GM18868 (cell line): Measurements from ENCODE around the gene INTS4.
"Not testable (repeated sequence)": the region's sequence is repeated elsewhere in the genome, so short reads cannot be mapped to it uniquely, and the experiment has no call there.

Experiments used
- ATAC-seq: cut with Tn5 transposase; IDR thresholded peaks from one replicate; pipeline ENCODE4 v1.9.1; 2021; ENCODE audit warnings: mild to moderate bottlenecking, moderate library complexity; ENCODE audit not compliant: unreplicated experiment

Gene INTS4

DNA sequence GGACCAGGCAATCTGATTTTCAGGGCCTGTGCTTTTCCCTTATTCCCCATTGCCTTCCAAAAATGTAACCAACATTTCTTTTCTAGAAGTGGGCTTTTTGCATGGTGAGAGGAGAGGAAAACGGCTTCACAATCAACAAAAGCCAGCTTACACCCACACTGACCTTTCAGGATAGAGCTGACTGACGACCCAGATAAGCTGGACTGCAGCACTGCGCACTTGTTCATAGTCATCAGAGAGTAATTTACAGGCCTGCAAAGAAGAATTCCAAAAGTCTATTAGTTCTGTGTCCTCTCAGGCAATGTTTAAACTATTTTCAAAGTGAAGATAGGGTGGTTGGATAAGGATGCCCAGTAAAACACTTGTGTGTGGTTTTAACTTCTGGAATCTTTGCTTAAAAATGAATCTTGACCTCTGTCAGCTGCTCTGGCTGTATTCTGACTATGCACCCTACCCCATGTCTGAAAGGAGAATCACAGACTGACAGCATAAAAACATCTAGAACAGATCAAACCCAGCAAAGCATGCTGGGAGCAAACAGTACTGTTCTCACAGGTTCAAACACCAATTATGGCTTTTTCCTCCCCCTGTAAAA, 35.8 kb downstream of the INTS4 start:
- not testable (repeated sequence) for ATAC-seq

DNA sequence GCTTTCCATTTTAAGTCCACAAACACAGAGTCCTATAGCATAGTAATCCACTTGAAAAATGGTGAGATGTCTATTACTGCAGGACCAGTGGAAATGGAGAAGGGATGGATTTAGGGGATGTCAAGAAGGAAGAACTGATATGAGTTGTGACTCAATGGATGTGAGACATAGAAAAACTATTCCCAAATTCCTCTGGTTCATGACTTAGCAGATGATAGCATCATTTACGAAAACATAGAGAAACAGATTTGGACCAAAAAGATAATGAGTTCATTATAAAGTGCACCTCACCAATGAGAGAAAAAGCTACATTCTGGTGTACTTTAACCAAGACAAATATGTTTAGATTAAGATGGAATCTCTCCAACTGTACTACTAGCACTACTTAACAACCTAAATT, 51.2 kb downstream of the INTS4 start:
- ATAC-seq: not testable (repeated sequence)

DNA sequence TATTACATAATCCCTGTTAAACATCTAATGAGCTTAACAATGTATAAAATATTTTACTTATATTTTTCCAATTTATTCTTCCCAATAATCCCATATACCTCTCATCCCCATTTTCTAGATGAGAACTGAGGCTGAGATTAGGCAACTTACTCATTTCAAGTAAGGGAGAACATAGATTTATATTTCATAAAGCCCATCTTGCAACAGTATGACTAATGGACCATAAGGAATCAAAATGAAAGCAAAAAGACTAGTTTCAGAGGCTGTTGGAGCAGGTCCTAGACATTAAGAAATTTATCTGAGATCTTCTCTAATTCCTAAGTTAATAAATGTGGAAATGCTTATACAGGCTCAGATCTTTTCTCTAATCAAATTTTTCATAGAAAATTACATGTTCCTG, 52.0 kb downstream of the INTS4 start:
- ATAC-seq: not testable (repeated sequence)

DNA sequence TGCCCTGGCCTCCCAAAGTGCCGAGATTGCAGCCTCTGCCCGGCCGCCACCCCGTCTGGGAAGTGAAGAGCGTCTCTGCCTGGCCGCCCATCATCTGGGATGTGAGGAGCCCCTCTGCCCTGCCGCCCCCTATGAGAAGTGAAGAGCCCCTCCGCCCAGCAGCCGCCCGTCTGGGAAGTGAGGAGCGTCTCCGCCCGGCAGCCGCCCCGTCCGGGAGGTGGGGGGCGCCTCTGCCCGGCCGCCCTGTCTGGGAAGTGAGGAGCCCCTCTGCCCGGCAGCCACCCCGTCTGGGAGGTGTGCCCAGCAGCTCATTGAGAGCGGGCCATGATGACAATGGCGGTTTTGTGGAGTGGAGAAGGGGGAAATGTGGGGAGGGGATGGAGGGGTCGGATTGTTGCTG, 60.9 kb downstream of the INTS4 start:
- not testable (repeated sequence) for ATAC-seq

DNA sequence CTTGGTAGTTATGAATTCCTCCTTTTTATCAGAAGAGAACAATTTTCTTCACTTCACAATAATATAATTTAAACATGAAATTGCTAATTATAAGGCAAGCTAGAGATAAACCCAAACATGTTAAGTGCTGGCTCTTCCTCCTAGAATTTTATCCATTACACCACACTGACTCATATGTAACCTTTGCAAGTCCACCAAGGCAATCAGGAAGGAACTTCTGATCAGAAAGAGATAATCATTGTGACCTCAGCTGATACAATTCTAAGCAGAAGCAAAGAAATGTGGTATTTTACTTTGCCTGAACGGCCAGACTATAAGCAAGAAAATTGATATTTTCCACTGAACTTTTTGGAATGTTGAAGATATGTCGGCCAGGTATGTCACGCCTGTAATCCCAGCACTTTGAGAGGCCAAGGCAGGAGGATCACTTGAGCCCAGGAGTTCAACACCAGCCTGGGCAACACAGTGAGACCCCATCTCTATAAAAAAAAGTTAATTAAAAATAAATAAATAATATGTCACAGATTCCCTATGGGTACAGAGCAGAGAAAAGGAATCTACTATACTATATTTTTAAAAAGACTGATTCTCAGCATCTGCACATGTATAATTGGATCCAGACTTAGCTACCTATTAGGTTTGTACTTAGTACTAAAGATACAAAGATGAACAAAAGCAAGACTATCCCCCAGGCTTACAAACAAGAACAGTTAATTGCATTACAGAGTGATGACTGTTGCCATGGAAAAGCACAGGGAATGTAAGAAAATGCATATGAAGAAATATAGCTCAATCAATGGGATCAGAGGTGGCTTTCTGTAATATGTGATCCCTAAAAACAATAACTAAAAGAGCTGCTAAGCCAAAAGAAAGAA, 63.9 kb downstream of the INTS4 start:
- ATAC-seq: not testable (repeated sequence)

DNA sequence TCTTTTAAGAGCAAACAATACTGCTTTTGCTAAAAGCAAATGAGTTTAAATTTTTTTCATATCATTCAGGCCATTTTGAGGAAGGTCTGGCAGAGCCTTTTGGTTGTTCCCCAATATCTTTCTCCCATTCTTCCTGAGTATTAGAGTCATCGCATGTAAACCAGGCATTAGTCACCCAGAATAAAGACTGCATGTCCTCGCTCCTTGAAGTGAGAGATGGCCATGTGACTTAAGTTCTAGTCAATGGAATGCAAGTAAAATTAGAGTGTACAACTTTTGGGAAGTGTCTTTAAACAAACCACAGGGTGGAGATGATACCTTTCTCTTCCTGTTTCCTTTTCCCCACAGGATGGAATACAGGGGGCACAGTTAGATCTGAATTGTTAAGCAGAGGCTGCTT, 76.8 kb downstream of the INTS4 start:
- ATAC-seq: not testable (repeated sequence)

DNA sequence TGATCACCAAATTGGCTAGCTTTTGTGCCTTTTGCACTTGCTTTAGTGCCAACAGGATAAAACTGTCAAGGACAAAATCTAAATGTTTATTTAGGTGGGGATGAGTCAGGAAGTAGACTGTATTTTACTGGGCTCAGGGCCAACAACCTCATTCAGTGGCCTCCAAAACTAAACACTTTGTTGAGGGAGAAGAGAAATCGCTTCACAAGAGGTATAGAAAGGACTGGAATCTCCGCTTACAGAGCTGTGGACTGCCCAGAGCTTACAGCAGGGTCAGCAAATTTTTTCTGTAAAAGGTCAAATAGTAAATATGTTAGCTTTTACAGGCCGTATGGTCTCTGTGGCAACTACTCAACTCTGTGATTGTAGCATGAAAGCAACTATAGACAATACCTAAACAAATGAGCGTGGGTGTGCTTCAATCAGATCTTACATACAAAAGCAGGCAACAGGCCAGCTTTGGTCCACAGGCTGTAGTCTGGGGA, 80.1 kb downstream of the INTS4 start:
- not testable (repeated sequence) for ATAC-seq

DNA sequence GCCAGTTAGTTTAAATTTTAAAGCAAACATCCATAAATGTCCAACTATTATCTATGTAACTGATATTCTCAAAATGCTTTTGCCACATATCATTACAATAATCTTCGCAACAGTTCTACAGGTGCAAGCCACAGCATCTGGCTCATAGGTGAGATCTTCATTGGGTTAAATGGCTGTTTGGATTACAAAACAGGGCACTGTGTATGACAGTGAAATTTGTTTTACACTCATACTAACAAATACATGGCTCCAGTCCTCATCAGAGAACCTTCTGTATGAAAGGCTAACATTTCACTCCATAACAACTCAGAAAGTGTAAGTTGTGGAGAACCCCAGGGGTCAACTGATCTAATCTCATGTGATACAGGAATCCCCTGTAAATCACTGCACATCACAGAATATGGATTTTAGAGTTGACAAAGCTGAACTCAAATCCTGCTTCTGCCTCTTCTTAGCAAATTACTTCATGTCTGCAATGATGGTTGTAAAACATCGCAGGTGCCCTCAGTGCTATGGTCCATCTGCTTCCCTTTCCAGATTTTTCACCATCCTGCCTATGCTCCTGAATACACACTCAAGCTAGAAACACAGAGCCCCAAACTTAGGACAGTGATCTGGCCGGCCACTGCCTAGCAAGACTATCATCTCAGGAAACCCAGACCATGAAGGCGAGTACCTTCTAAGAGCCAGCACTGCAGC, 80.7 kb downstream of the INTS4 start:
- not testable (repeated sequence) for ATAC-seq

DNA sequence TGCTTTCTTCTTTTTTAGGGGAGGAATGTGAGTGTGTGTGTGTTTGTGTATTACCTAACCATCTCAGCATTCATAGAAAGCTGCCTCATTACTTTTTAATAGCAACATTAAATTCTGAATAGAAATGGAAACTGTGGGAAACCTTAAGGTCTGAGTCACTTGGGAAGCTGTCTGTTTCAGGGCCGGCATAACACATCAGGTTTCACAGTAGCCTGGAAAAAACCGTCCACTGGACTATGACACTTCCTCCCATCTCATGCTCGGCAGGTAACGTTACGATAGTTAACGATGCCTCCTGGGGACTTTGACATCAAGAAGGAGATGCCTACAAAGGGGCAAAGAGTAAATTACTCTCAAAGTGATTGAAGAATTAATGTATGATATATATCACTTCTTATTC, 83.6 kb downstream of the INTS4 start:
- ATAC-seq: not testable (repeated sequence)

DNA sequence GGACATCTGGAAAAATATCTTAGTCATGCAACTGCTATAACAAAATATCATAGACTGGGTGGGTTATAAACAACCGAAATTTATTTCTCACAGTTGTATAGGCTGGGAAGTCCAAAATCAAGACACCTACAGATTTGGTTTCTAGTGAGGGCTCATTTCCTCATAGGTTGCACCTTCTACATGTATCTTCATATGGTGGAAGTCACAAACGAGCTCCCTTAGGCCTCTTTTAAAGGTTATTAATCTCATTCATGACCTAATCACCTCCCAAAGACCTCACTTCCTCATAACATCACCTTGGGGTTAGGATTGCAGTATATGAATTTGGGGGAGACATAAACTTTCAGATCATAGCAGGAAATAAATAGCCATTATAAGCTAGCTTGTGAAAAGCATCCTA, 85.2 kb downstream of the INTS4 start:
- ATAC-seq: no peak

DNA sequence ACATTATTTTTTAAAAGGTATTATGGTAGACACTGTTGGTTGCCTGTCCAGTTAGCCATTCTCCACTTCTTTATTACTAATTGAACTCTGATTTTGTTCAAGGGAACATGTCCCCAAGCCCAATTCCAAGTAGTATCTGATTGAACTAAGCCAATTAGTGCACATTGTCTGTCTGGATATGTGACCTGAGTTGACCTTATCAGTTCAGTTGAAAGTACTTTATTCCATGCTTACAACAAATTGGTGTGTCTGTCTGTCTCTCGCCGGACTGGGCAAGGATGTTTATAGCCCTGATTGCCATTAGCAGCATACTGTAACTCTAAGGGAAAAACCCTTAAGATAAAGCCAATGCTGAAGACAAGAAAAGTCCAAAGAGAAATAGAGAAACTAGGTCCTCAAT, 85.6 kb downstream of the INTS4 start:
- ATAC-seq: no peak

DNA sequence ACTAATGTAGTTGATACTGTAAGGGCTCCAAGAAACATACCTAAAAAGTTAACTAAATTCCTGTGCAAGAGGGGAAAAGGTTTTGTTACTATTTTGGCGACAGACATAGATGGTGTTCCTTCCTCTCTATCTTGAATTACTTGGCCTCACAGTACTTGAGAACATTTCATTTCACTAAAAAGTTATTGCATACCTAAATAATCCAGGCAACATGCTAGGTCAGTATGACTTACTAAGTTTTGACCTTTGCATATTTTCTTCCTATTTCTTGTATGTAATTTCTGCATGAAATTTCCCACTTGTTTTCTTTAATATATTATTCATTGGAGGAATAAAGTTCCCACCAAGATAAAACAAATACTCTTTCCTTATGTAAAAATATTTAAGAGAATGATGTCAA, 99.5 kb downstream of the INTS4 start:
- not testable (repeated sequence) for ATAC-seq

DNA sequence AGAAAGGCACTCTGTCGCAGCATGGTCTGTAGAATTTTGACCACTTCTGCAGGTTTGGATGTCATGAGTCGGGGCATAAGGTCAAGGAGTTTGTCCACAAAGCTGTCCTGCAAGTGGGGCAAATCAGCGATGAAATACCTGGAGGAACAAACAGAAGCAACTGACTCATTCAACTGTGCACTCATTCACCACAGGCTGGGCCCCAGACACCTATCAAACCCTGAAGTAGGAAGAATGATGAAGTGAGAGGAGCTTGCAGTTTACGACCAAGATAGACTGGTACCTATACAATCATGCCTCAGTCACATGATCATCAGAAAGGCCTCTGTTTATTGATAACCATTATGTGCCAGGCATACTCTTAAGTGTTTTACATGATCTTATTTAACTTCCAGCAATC, 102.8 kb downstream of the INTS4 start:
- not testable (repeated sequence) for ATAC-seq

DNA sequence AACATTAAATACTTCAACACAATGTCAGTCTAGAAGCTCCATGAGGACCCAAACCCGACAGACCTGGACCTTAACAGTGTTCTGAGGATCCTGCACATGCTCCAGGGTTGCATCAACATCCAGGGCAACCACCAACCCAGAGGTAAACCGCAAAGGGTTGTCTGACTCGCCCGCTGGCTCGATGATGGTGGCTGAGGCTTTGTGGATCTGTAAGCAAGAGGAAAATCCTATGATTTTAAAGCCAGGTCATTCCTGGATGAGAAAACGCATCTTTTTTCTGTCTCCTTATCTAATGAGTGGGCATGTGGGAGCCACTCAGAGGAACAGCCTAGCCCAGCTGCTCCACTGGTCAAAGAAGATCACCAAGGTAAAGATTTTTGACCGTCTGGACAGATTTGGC, 103.2 kb downstream of the INTS4 start:
- not testable (repeated sequence) for ATAC-seq

DNA sequence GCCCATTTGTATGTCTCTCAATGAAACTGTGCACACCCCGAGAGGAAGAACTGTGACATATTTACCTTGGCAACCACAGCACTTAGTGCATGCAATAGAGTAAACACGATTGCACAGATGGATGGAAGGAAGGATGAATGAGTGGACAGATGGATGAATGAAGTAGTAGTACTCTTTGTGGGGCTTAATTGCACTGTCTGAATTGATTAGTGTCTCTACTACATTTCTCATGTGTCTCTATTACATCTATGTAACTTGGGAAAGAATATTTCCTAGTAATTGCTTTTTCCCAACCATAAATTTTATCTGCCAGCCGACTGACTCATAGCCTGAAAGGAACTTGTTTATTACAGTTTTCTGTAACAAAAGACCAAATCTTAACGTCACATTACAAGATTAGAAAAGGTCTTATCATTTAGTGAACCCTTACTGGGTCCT, 103.8 kb downstream of the INTS4 start:
- not testable (repeated sequence) for ATAC-seq

DNA sequence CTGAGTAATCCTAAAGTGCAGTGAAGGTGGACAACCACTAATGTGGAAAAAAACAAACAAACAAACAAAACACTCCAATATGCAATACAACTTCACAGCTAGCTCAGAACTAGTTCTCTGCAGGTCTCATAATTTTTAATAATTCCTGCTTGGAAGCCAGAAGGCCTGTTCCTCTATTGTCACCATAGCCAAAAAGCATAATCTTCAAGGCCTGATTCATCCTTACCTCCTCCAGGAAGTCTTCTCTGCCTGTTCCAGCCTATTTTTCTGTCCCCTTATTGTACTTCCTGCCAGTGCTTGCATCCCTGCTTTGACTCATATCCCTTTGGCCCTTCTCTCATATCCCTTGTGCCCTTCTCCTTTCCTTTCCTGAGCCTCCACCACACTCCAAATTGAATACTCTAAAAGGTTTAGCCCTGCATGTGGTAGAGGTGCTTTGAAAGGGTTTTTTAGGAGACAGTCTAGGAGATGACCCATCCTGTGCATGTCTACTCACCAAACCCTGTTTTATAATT, 104.3 kb downstream of the INTS4 start:
- not testable (repeated sequence) for ATAC-seq

DNA sequence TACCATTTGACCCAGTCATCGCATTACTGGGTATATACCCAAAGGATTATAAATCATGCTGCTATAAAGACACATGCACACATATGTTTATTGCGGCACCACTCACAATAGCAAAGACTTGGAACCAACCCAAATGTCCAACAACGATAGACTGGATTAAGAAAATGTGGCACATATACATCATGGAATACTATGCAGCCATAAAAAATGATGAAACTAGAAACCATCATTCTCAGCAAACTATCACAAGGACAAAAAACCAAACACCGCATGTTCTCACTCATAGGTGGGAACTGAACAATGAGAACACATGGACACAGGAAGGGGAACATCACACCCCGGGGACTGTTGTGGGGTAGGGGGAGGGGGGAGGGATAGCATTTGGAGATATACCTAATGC, 105.4 kb downstream of the INTS4 start:
- not testable (repeated sequence) for ATAC-seq

DNA sequence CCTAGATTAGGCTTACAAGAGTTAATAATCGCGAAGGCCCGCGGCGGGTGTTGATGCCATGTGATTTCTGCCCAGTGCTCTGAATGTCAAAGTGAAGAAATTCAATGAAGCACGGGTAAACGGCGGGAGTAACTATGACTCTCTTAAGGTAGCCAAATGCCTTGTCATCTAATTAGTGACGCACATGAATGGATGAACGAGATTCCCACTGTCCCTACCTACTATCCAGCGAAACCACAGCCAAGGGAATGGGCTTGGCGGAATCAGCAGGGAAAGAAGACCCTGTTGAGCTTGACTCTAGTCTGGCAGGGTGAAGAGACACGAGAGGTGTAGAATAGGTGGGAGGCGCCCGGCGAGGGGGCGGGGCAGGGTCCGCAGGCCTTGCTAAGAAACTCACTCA, 108.1 kb downstream of the INTS4 start:
- no peak for ATAC-seq

DNA sequence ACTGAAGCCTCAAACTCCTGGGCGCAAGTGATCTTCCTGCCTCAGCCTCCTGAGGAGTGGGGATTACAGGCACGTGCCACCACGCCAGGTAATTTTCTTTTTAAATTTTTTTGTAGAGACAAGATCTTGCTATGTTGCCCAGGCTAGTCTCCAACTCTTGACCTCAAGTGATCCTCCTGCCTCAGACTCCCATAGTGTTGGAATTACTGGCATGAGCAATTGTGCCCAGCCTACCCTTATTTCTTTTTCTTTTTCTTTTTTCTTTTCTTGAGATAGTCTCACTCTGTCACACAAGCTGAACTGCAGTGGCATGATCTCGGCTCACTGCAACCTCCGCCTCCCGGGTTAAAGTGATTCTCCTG, 109.7 kb downstream of the INTS4 start:
- no peak for ATAC-seq

DNA sequence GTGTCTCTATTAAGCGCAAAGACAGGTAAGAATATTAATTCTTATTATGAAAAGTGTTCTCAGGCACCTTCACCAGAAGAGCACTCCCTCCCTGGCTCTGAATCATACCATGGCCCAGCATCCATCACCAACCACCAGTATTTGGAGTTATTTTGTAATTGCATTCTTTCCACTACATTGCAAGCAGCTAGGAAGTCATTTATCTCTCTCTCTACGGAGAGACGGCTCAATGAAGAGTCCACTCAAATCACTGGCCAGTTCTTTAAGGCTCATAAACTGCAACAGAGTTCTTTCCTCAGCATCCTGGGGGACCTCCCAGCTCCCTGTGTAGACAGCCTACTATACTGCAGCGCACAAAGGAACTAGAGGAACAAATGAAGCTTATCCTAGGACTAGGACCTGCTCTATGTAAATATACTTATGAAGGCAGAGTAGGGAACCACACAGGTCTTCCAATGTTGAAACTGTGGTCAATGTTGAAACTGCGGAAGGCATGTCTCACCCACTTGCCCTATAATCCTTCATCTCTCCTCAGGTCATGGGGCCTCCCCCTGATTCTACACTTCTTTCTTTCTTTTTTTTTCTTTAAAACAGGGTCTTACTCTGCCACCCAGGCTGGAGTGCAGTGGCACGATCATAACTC, 110.2 kb downstream of the INTS4 start:
- no peak for ATAC-seq

DNA sequence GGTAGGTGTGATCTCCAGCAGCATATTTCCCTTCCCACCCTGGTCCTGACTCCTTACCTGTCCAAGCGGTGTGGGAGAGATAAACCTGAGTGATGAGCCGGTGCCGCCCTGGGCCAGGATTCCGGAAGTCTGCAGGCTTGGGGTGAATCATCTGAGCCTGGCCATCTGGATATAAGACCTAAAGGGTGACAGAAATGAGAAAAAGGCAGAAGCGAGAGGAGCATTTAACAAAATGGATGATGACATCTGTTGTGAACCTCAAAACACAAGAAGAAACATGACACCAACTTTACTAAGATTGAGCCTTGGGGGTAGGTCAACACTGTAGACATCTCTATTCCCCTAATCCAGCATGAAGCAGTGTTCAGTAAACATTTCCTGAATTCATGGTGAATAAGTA, 110.7 kb downstream of the INTS4 start:
- ATAC-seq: no peak
